ENCODE data around the gene RPS19BP1. TPM values are rescaled to one million over a fixed set of nuclear protein-coding genes. Genes with fewer than 3 reads are reported as not detected.

The RPS19BP1 gene
- total RNA-seq, 4 donors from 2014 or later = 144 to 176 (median 160) TPM

- H3K9me3 ChIP-seq = no peaks in the 10 kb centered on the region
- no peak overlapping the region for H3K27ac ChIP-seq
- peaks cover 0 to 17% (median 8%) of the 10 kb centered on the region in 3 donors for H3K4me1 ChIP-seq
- H3K36me3 ChIP-seq = no peaks in the 10 kb centered on the region
- no peak for TF ChIP-seq CTCF (IDR thresholded peaks at IDR 0.05)
- no peak for TF ChIP-seq EP300 (IDR thresholded peaks at IDR 0.05)
- no peak for TF ChIP-seq POLR2A (IDR thresholded peaks at IDR 0.05)
- no peak for TF ChIP-seq POLR2AphosphoS5 (IDR thresholded peaks at IDR 0.05)
- ATAC-seq = no peak
- no peak overlapping the region for H3K4me3 ChIP-seq
- peaks cover 96% of the 10 kb centered on the region for H3K27me3 ChIP-seq
- WGBS, 2 donors (ENCODE audit: low coverage in 1 of 2) = 44 to 47% methylated on average over 3 to 6 of the region's 6 CpGs
These were observed 27.6 kb upstream of the RPS19BP1 start for GRCh38 chr22:39560127-39560526.

GRCh38 chr22:39559456-39560105, 27.0 kb upstream of the RPS19BP1 start:
- H3K4me1 ChIP-seq = peaks cover 0 to 17% (median 8%) of the 10 kb centered on the region in 3 donors
- TF ChIP-seq CTCF (IDR thresholded peaks at IDR 0.05) (peak in 1 of 4 experiments; percentile 28), POLR2A (IDR thresholded peaks at IDR 0.05) (no peak)
- H3K4me3 ChIP-seq = no peak overlapping the region
- H3K9me3 ChIP-seq = no peaks in the 10 kb centered on the region
- H3K27me3 ChIP-seq = peaks cover 90% of the 10 kb centered on the region
- WGBS, 2 donors (ENCODE audit: low coverage in 1 of 2) = 100% methylated on average over 1 of the region's 11 CpGs; no CpG with 5 or more reads in 1 of the 2 donors
- H3K27ac ChIP-seq = no peak overlapping the region
- no peaks in the 10 kb centered on the region for H3K36me3 ChIP-seq
- no peak for ATAC-seq

GRCh38 chr22:39558950-39559349, 26.4 kb upstream of the RPS19BP1 start:
- peaks cover 86% of the 10 kb centered on the region for H3K27me3 ChIP-seq
- 52 to 100% methylated on average over 2 to 5 of the region's 14 CpGs for WGBS, 2 donors (ENCODE audit: low coverage in 1 of 2)
- ATAC-seq = no peak
- H3K36me3 ChIP-seq = no peaks in the 10 kb centered on the region
- H3K9me3 ChIP-seq = no peaks in the 10 kb centered on the region
- TF ChIP-seq POLR2A (IDR thresholded peaks at IDR 0.05) (no peak), CTCF (IDR thresholded peaks at IDR 0.05) (no peak), POLR2AphosphoS5 (IDR thresholded peaks at IDR 0.05) (no peak), EP300 (IDR thresholded peaks at IDR 0.05) (no peak)
- H3K27ac ChIP-seq = no peak overlapping the region
- peaks cover 0 to 17% (median 8%) of the 10 kb centered on the region in 3 donors for H3K4me1 ChIP-seq
- H3K4me3 ChIP-seq = no peak overlapping the region

GRCh38 chr22:39558254-39558727, 25.7 kb upstream of the RPS19BP1 start:
- no peak for ATAC-seq
- H3K4me1 ChIP-seq = peaks cover 0 to 17% (median 8%) of the 10 kb centered on the region in 3 donors

More at GRCh38 chr22:39558254-39558727, 25.7 kb upstream of the RPS19BP1 start:
- no peak overlapping the region for H3K27ac ChIP-seq
- whole genome bisulfite sequencing, 2 donors (ENCODE audit: low coverage in 1 of 2) = no CpG with 5 or more reads among the region's 34 CpGs
- H3K27me3 ChIP-seq = peaks cover 85% of the 10 kb centered on the region
- H3K4me3 ChIP-seq = peak overlapping the region in 1 of 2 donors; percentile 45
- TF ChIP-seq CTCF (IDR thresholded peaks at IDR 0.05) (no peak), POLR2AphosphoS5 (IDR thresholded peaks at IDR 0.05) (no peak), POLR2A (IDR thresholded peaks at IDR 0.05) (no peak), EP300 (IDR thresholded peaks at IDR 0.05) (no peak)
- no peaks in the 10 kb centered on the region for H3K36me3 ChIP-seq
- H3K9me3 ChIP-seq = no peaks in the 10 kb centered on the region

Measured in gastroesophageal sphincter (tissue), 4 donors.